Natural killer cell (primary cell): Measurements from ENCODE around the gene TMED1. TPM values are rescaled to one million over a fixed set of nuclear protein-coding genes. Genes with fewer than 3 reads are reported as not detected.

ENCODE experiments used
- ATAC-seq, 3 donors: fragments of 150-1000 bp in 2 of 3; fragments of 200-7000 bp in 1 of 3; cut with Tn5 transposase; 1 replicate in 1 of 3; 2 replicates in 2 of 3; pipeline ENCODE4 v1.10.0; 2021; ENCODE audit warnings: mild to moderate bottlenecking in 2 of 3, moderate library complexity in 2 of 3
- DNase-seq, 2 donors: peaks; one replicate each; pipeline versions ENCODE4 v3.0.0 to v3.0.0-alpha.2; 2013 to 2021; ENCODE audit warnings: mixed read lengths in 1 of 2
- H3K27ac ChIP-seq: one replicate; pipeline ENCODE4 v1.5.1; 2013; ENCODE audit warnings: mild to moderate bottlenecking, low read length
- H3K27me3 ChIP-seq: one replicate; pipeline ENCODE4 v1.6.1; 2013; ENCODE audit warnings: low read length; ENCODE audit not compliant: control insufficient read depth, insufficient read depth
- H3K36me3 ChIP-seq: one replicate; pipeline ENCODE4 v1.6.1; 2013; ENCODE audit warnings: low read length; ENCODE audit not compliant: control insufficient read depth, insufficient read depth
- H3K4me1 ChIP-seq: one replicate; pipeline ENCODE4 v1.6.1; 2013; ENCODE audit warnings: low read length; ENCODE audit not compliant: control insufficient read depth, insufficient read depth
- H3K4me3 ChIP-seq: one replicate; pipeline ENCODE4 v1.5.1; 2013; ENCODE audit warnings: low read length
- H3K9me3 ChIP-seq: one replicate; pipeline ENCODE4 v1.6.1; 2013; ENCODE audit warnings: low read length; ENCODE audit not compliant: control insufficient read depth, insufficient read depth
- H3K27ac Mint-ChIP-seq, 2 donors: one replicate each; pipeline ENCODE4 v1.8.0; 2022; ENCODE audit warnings: mild to moderate bottlenecking in 2 of 2, mixed read lengths in 2 of 2, moderate library complexity in 1 of 2
- H3K27me3 Mint-ChIP-seq, 2 donors: one replicate each; pipeline ENCODE4 v1.8.0; 2022; ENCODE audit warnings: low read depth in 2 of 2, mixed read lengths in 2 of 2
- H3K36me3 Mint-ChIP-seq: one replicate; pipeline ENCODE4 v1.8.0; 2022; ENCODE audit warnings: mixed read lengths
- H3K4me1 Mint-ChIP-seq, 2 donors: one replicate each; pipeline ENCODE4 v1.8.0; 2022; ENCODE audit warnings: mixed read lengths in 2 of 2
- H3K4me3 Mint-ChIP-seq: one replicate; pipeline ENCODE4 v1.8.0; 2022; ENCODE audit warnings: mild to moderate bottlenecking, moderate library complexity, mixed read lengths
- H3K9me3 Mint-ChIP-seq, 2 donors: one replicate each; pipeline ENCODE4 v1.8.0; 2022; ENCODE audit warnings: mixed read lengths in 2 of 2
- CTCF ChIP-seq: fragments of 200-600 bp; IDR thresholded peaks from one replicate; pipeline ENCODE4 v1.8.0; 2022; ENCODE audit warnings: antibody characterized with exemption
- WGBS: methylation state at CpG from one replicate; pipeline ENCODE4 v1.1.7; 2013; ENCODE audit warnings: missing lambda C conversion rate; ENCODE audit not compliant: insufficient coverage; 5-methylcytosine and 5-hydroxymethylcytosine counted together
- intact Hi-C: fragments of 100-400 bp; cut with micrococcal nuclease; formaldehyde crosslinking; loops from one replicate; pipeline ENCODE4 v1.14.2; 2022
- total RNA-seq, 4 donors: library from RNA; stranded (reverse); fragments of 120-200 nt in 1 of 4; gene quantifications; one replicate each; pipeline versions ENCODE4 v1.2.3 to v1.2.4, GENCODE V29; 2013 to 2022

The TMED1 gene
- total RNA-seq, 3 donors from 2014 or later (not counting 1 experiment from before 2014, with no cell fraction given): 20.5 to 27.8 (median 27.4) TPM

- Mint-ChIP-seq H3K27me3 (no peaks in the 10 kb centered on the region), H3K9me3 (no peaks in the 10 kb centered on the region), H3K4me1 (peaks cover 9% of the 10 kb centered on the region in 2 donors), H3K4me3 (no peak overlapping the region), H3K36me3 (no peaks in the 10 kb centered on the region), H3K27ac (peak overlapping the region in 1 of 2 donors; percentile 40)
- 89% methylated on average over 18 of the region's 18 CpGs for WGBS
- ATAC-seq (no peak), DNase-seq (no peak)
- H3K36me3 ChIP-seq: no peaks in the 10 kb centered on the region
- no peaks in the 10 kb centered on the region for H3K9me3 ChIP-seq
- no peak for TF ChIP-seq CTCF
- H3K4me3 ChIP-seq: no peak overlapping the region
- H3K4me1 ChIP-seq: peaks cover 16% of the 10 kb centered on the region
- no peaks in the 10 kb centered on the region for H3K27me3 ChIP-seq
- no peak overlapping the region for H3K27ac ChIP-seq
- intact Hi-C loops: no loop called here
Observed at GRCh38 chr19:10863107-10863717, 27.2 kb upstream of the TMED1 start.

GRCh38 chr19:10862561-10863106, 26.6 kb upstream of the TMED1 start:
- no peak overlapping the region for H3K4me3 Mint-ChIP-seq
- Histone ChIP-seq H3K27ac (no peak overlapping the region), H3K36me3 (no peaks in the 10 kb centered on the region), H3K4me3 (no peak overlapping the region), H3K4me1 (peaks cover 10% of the 10 kb centered on the region), H3K9me3 (no peaks in the 10 kb centered on the region), H3K27me3 (no peaks in the 10 kb centered on the region)
- DNase-seq: no peak
- 96% methylated on average over 6 of the region's 6 CpGs for WGBS
- ATAC-seq: no peak
- no peaks in the 10 kb centered on the region for H3K27me3 Mint-ChIP-seq
- H3K4me1 Mint-ChIP-seq: peaks cover 9% of the 10 kb centered on the region in 2 donors
- TF ChIP-seq CTCF: no peak
- intact Hi-C loops: no loop called here
- H3K27ac Mint-ChIP-seq: no peak overlapping the region
- H3K9me3 Mint-ChIP-seq: no peaks in the 10 kb centered on the region
- no peaks in the 10 kb centered on the region for H3K36me3 Mint-ChIP-seq

GRCh38 chr19:10861103-10861651, 25.2 kb upstream of the TMED1 start:
- Histone ChIP-seq H3K4me3 (no peak overlapping the region), H3K27me3 (no peaks in the 10 kb centered on the region), H3K4me1 (peaks cover 10% of the 10 kb centered on the region), H3K36me3 (no peaks in the 10 kb centered on the region), H3K9me3 (no peaks in the 10 kb centered on the region), H3K27ac (no peak overlapping the region)
- Mint-ChIP-seq H3K4me3 (no peak overlapping the region), H3K27ac (no peak overlapping the region), H3K36me3 (no peaks in the 10 kb centered on the region), H3K27me3 (no peaks in the 10 kb centered on the region), H3K9me3 (no peaks in the 10 kb centered on the region), H3K4me1 (peaks cover 9% of the 10 kb centered on the region in 2 donors)
- 83% methylated on average over 6 of the region's 7 CpGs for WGBS
- peak; percentile 29 for TF ChIP-seq CTCF
- peak in 1 of 2 donors; percentile 57 for DNase-seq
- ATAC-seq: peak; percentile 43 to 54 (median 44)
- intact Hi-C loops: no loop called here
